Fibroblast of the aortic adventitia (primary cell): ENCODE data around the gene CDIPT. TPM values are rescaled to one million over a fixed set of nuclear protein-coding genes. Genes with fewer than 3 reads are reported as not detected.
A peak's percentile ranks its signal among the peaks of the same experiment; 100 is the strongest.

Experiments used
- DNase-seq: peaks from one replicate; pipeline ENCODE4 v3.0.0-alpha.2; 2010; ENCODE audit warnings: low read depth
- H3K4me3 ChIP-seq: 2 replicates; pipeline ENCODE4 v1.5.1; 2011; ENCODE audit warnings: low read depth, mild to moderate bottlenecking, control low read depth, low read length, moderate library complexity
- CTCF ChIP-seq: IDR thresholded peaks from 2 replicates; pipeline ENCODE4 v1.5.1; 2011; ENCODE audit warnings: mild to moderate bottlenecking, low read length, control low read depth, inconsistent platforms; ENCODE audit not compliant: insufficient read depth
- total RNA-seq: library from RNA; depleted of rRNA; stranded (reverse); fragments of >200 nt; gene quantifications from 2 replicates; pipeline ENCODE4 v1.2.3, GENCODE V29; 2012; ENCODE audit warnings: low replicate concordance

CDIPT gene
- total RNA-seq, 1 donor: 79.2 TPM

GRCh38 chr16:29824589-29825144, 38.4 kb downstream of the CDIPT start:
- peak; percentile 90 for DNase-seq
- TF ChIP-seq CTCF: no peak
- peak overlapping the region; percentile 56 for H3K4me3 ChIP-seq

DNA sequence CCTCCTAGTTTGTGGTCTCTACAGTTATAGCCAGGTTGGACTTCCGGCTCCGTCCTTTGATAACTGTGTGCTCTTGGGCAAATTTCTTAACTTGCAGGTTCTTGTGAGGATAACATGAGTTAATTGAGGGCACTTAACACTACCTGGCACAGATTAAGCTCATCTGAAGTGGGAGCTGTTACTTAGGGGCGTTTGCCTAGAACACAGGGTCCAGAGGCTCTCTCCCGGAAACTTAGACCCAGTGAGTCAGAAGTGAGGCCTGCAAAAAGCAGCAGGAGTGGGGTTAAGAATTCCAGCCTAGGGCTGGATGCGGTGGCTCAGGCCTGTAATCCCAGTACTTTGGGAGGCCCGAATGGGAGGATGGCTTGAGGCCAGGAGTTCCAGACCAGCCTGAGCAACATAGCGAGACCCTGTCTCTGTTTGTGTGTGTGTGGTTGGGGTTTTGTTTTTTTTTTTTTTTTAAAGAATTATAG, 41.3 kb downstream of the CDIPT start:
- DNase-seq: peak; percentile 84
- TF ChIP-seq CTCF: no peak
- H3K4me3 ChIP-seq: peak overlapping the region; percentile 81

DNA sequence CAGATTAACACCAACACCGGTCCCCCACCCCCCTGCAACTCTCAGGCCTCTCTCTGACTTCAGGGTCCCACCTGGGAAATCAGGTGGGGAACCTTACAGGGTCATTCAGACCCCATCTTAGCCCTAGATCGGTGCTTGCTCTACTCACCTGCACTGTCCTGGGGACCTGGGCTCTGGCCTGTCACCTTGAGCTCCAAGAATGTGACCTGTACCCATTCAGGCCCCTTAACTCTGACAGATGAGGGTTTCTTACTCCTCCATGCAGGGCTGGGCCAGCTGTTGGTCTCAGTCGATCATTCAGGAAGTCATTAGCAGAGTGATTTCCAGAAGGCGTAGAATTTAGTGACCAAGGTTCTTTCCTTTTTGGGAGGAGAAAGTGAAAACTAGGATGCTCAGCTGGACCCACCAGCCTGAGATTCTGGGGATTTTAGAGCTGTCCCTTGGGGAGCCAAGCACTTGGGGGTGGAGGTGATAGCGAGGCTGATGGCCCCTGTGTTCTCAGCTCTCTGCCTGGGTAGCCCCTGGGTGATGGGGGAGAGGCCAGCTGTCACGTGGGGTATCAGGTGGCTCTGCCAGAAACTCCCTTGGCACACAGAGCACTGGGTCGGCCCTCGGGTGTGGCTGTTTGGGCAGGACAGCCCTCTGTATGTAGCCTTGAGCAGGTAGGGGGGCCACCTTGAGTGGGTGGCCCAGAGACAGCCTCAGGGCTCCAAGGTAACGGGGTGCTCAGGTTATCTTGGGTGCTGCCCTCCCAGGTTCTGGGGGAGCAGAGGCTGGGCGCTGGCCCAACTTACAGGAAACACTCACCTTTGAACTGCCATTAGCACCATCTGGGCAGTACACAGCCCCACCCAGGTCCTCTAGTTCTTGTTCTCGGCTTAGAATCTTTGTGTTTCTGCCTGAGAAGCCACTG, 42.0 kb downstream of the CDIPT start:
- TF ChIP-seq CTCF: no peak
- H3K4me3 ChIP-seq: peak overlapping the region; percentile 81
- DNase-seq: peak; percentile 66

- DNase-seq: peak; percentile 75
- peak within 1 kb of the TSS; percentile 81 for H3K4me3 ChIP-seq
- no peak for TF ChIP-seq CTCF
These were observed 42.7 kb downstream of the CDIPT start, which contains the start of gene MVP for GRCh38 chr16:29820271-29820701. Gene MVP, plus strand, starts transcription at chr16:29820462. Its CDS starts 10,088 bp downstream, at chr16:29830550.

- H3K4me3 ChIP-seq: peak overlapping the region; percentile 81
- TF ChIP-seq CTCF: peak; percentile 21
- no peak for DNase-seq
These were observed 43.5 kb downstream of the CDIPT start for GRCh38 chr16:29819506-29819905.

DNA sequence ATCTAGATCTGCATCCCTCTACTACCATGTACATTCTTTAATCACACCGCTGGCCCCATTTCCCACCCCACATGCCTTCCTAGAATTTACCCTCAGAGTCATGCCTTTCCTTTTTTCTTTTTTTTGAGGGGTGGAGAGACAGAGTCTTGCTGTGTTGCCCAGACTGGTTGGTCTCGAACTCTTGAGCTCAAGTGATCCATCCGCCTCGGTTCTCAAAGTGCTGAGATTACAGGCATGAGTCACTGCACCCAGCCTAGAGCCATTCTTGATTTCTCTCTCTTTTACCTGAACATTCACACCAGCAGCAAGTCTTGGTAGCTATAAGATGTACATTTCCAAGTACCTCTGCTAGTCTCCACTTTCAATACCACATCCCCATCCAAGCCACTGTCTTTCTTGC, 44.9 kb downstream of the CDIPT start:
- no peak for TF ChIP-seq CTCF
- DNase-seq: no peak
- H3K4me3 ChIP-seq: no peak overlapping the region
